ENCODE data around the gene TUBGCP6.

- TF ChIP-seq POLR2A (IDR thresholded peaks at IDR 0.05) (no peak), CTCF (IDR thresholded peaks at IDR 0.05) (no peak), POLR2AphosphoS5 (IDR thresholded peaks at IDR 0.05) (no peak)
Observed at GRCh38 chr22:50280708-50281383, 36.0 kb upstream of the TUBGCP6 start.

All from prostate gland (tissue), 2 donors.